Measurements from ENCODE around the gene EFCAB12.

The EFCAB12 gene

DNA sequence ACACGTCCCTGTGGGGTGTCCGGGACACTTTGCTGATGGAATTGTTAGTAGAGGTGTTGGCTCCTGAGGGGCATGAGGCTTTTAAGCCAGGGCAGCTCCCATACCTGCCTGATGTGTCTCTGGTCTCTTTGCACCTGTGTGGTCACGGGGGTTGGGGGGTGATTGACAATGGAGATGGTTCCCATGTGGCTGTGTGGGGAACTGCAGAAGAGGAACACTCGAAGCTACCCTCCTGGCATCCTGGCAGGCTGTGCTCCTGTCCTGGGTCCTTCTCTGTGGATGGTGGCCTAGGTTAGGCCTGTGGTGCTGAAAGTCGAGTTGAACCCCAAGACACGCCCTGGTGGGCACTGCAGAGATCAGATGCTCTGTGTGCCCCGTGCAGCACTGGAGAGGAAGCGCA is 76.4 kb downstream of the EFCAB12 start:
- Histone ChIP-seq H3K4me3 (replicated peaks; ENCODE audit: insufficient read depth, low read length) (no peak overlapping the region), H3K27ac (replicated peaks) (no peak overlapping the region), H3K27me3 (ENCODE audit: insufficient read depth, poor library complexity, severe bottlenecking) (no peaks in the 10 kb centered on the region)
- TF ChIP-seq, protein P1, sequence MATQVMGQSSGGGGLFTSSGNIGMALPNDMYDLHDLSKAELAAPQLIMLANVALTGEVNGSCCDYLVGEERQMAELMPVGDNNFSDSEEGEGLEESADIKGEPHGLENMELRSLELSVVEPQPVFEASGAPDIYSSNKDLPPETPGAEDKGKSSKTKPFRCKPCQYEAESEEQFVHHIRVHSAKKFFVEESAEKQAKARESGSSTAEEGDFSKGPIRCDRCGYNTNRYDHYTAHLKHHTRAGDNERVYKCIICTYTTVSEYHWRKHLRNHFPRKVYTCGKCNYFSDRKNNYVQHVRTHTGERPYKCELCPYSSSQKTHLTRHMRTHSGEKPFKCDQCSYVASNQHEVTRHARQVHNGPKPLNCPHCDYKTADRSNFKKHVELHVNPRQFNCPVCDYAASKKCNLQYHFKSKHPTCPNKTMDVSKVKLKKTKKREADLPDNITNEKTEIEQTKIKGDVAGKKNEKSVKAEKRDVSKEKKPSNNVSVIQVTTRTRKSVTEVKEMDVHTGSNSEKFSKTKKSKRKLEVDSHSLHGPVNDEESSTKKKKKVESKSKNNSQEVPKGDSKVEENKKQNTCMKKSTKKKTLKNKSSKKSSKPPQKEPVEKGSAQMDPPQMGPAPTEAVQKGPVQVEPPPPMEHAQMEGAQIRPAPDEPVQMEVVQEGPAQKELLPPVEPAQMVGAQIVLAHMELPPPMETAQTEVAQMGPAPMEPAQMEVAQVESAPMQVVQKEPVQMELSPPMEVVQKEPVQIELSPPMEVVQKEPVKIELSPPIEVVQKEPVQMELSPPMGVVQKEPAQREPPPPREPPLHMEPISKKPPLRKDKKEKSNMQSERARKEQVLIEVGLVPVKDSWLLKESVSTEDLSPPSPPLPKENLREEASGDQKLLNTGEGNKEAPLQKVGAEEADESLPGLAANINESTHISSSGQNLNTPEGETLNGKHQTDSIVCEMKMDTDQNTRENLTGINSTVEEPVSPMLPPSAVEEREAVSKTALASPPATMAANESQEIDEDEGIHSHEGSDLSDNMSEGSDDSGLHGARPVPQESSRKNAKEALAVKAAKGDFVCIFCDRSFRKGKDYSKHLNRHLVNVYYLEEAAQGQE (IDR thresholded peaks at IDR 0.05; ENCODE audit: insufficient replicate concordance, low read depth): no peak
- no peak for TF ChIP-seq GABPA (IDR thresholded peaks at IDR 0.05; ENCODE audit: low read depth)
- TF ChIP-seq SPI1 (IDR thresholded peaks at IDR 0.05; ENCODE audit: borderline replicate concordance, low read depth): peak; percentile 12; the same call in 1 of the 2 replicates
- no peak for TF ChIP-seq POLR2AphosphoS5 (IDR thresholded peaks at IDR 0.05; ENCODE audit: low read depth)
- TF ChIP-seq, protein P2, sequence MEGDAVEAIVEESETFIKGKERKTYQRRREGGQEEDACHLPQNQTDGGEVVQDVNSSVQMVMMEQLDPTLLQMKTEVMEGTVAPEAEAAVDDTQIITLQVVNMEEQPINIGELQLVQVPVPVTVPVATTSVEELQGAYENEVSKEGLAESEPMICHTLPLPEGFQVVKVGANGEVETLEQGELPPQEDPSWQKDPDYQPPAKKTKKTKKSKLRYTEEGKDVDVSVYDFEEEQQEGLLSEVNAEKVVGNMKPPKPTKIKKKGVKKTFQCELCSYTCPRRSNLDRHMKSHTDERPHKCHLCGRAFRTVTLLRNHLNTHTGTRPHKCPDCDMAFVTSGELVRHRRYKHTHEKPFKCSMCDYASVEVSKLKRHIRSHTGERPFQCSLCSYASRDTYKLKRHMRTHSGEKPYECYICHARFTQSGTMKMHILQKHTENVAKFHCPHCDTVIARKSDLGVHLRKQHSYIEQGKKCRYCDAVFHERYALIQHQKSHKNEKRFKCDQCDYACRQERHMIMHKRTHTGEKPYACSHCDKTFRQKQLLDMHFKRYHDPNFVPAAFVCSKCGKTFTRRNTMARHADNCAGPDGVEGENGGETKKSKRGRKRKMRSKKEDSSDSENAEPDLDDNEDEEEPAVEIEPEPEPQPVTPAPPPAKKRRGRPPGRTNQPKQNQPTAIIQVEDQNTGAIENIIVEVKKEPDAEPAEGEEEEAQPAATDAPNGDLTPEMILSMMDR (IDR thresholded peaks at IDR 0.05; ENCODE audit: insufficient read depth, low read length): peak; percentile 14
- no peak for DNase-seq (ENCODE audit: low read depth in 1 of 2, low spot score in 1 of 2)
